HCT116 (cell line): ENCODE results near the gene ZNFX1. TPM values are rescaled to one million over a fixed set of nuclear protein-coding genes. Genes with fewer than 3 reads are reported as not detected.

Experiments
- ATAC-seq: fragments of 200-7000 bp; cut with Tn5 transposase; 2 replicates; pipeline ENCODE4 v1.9.1; 2020; ENCODE audit warnings: mild to moderate bottlenecking, moderate library complexity
- BruUV-seq: library from RNA; stranded (reverse); fragments of 400-500 nt; replicated peaks from 2 replicates; lab custom pipeline; 2021; lab: Mats Ljungman, UMichigan
- CTCF ChIA-PET: fragments of 300-600 bp; sonication (Branson Sonifier 250); formaldehyde crosslinking; loops from one replicate; lab custom pipeline; 2021; ENCODE audit warnings: antibody characterized with exemption; lab: Charles Lee
- POLR2A ChIA-PET: fragments of 300-600, 350-600 bp; sonication (Branson Sonifier 250); formaldehyde crosslinking; loops from one replicate; lab custom pipeline; 2021; ENCODE audit warnings: antibody characterized with exemption; lab: Charles Lee
- RAD21 ChIA-PET, 2 experiments: fragments of 300-600 bp; sonication (Branson Sonifier 250); formaldehyde crosslinking; loops; one replicate each; lab custom pipeline; 2023; ENCODE audit warnings: low total read pairs in 2 of 2; ENCODE audit not compliant: uncharacterized antibody in 2 of 2, unreplicated experiment in 2 of 2, low non-redundant PET in 1 of 2; lab: Charles Lee
- DNase-seq: peaks from one replicate; pipeline ENCODE4 v3.0.0-alpha.2; 2010; ENCODE audit warnings: low read depth, low spot score
- H2AFZ ChIP-seq: fragments of 200-600 bp; shearing (Covaris generic), sonication (generic); 2 replicates; pipeline ENCODE4 v1.6.1; 2017; ENCODE audit warnings: low read depth, mixed run types, mixed read lengths, antibody characterized with exemption, low read length; ENCODE audit not compliant: poor library complexity, severe bottlenecking
- H3K27ac ChIP-seq: 2 replicates; pipeline ENCODE4 v1.5.1; 2012; ENCODE audit warnings: low read depth, low read length
- H3K27me3 ChIP-seq: fragments of 200-600 bp; sonication (generic); 2 replicates; pipeline ENCODE4 v1.6.1; 2016; ENCODE audit warnings: mixed run types, low read length, mixed read lengths; ENCODE audit not compliant: insufficient read depth
- H3K36me3 ChIP-seq, 2 experiments: fragments of 200-500 bp in 1 of 2; fragments of 200-600 bp in 1 of 2; sonication (Bioruptor generic) in 1 of 2; sonication (generic) in 1 of 2; 2 replicates each; pipeline versions ENCODE4 v1.5.1 to v1.6.1; 2014 to 2016; ENCODE audit warnings: low read length in 2 of 2, inconsistent platforms in 1 of 2, mixed read lengths in 1 of 2, mixed run types in 1 of 2; ENCODE audit not compliant: insufficient read depth in 2 of 2, control insufficient read depth in 1 of 2
- H3K4me1 ChIP-seq, 2 experiments: fragments of 200-600 bp in 1 of 2; sonication (generic) in 1 of 2; 2 replicates each; pipeline versions ENCODE4 v1.5.1 to v1.6.1; 2012 to 2017; ENCODE audit warnings: low read length in 2 of 2, inconsistent platforms in 1 of 2, mild to moderate bottlenecking in 1 of 2, mixed read lengths in 1 of 2, mixed run types in 1 of 2, moderate library complexity in 1 of 2; ENCODE audit not compliant: insufficient read depth in 2 of 2, control insufficient read depth in 1 of 2
- H3K4me2 ChIP-seq: fragments of 200-600 bp; sonication (generic); 2 replicates; pipeline ENCODE4 v1.6.1; 2017; ENCODE audit warnings: mixed run types, low read length, mixed read lengths
- H3K4me3 ChIP-seq, 2 experiments: fragments of 200-600 bp in 1 of 2; sonication (generic) in 1 of 2; replicated peaks in 1 of 2; 2 replicates each; pipeline ENCODE4 v1.5.1; 2011 to 2016; ENCODE audit warnings: low read length in 2 of 2, control low read depth in 1 of 2, low read depth in 1 of 2, mild to moderate bottlenecking in 1 of 2, mixed read lengths in 1 of 2, mixed run types in 1 of 2
- H3K79me2 ChIP-seq: fragments of 200-600 bp; sonication (generic); 2 replicates; pipeline ENCODE4 v1.6.1; 2017; ENCODE audit warnings: mild to moderate bottlenecking, mixed run types, low read length, moderate library complexity, mixed read lengths; ENCODE audit not compliant: insufficient read depth
- H3K9ac ChIP-seq: fragments of 200-600 bp; sonication (generic); 2 replicates; pipeline ENCODE4 v1.6.1; 2016; ENCODE audit warnings: low read length, mixed read lengths
- H3K9me2 ChIP-seq: fragments of 200-600 bp; sonication (generic), shearing (Covaris generic); 2 replicates; pipeline ENCODE4 v1.6.1; 2017; ENCODE audit warnings: mixed run types, mild to moderate bottlenecking, moderate library complexity; ENCODE audit not compliant: insufficient read depth
- H3K9me3 ChIP-seq, 2 experiments: fragments of 200-500 bp in 1 of 2; fragments of 200-600 bp in 1 of 2; sonication (Bioruptor generic) in 1 of 2; sonication (generic) in 1 of 2; 2 replicates each; pipeline ENCODE4 v1.6.1; 2014 to 2017; ENCODE audit warnings: low read length in 2 of 2, mixed read lengths in 2 of 2, inconsistent platforms in 1 of 2, low read depth in 1 of 2, mild to moderate bottlenecking in 1 of 2, mixed run types in 1 of 2, moderate library complexity in 1 of 2; ENCODE audit not compliant: control insufficient read depth in 1 of 2, insufficient read depth in 1 of 2
- H4K20me1 ChIP-seq: fragments of 200-600 bp; sonication (generic), shearing (Covaris generic); 2 replicates; pipeline ENCODE4 v1.6.1; 2017; ENCODE audit warnings: mixed run types, mild to moderate bottlenecking, moderate library complexity; ENCODE audit not compliant: insufficient read depth
- CEBPB ChIP-seq: IDR thresholded peaks from 2 replicates; pipeline ENCODE4 v1.6.1; 2012; ENCODE audit warnings: low read depth
- CTCF ChIP-seq, 3 experiments: fragments of 200-600 bp in 1 of 3; sonication (generic) in 1 of 3; IDR thresholded peaks in 2 of 3; conservative IDR thresholded peaks in 1 of 3; 2 replicates each; pipeline ENCODE4 v1.5.1; 2012 to 2017; ENCODE audit warnings: low read depth in 2 of 3, low read length in 2 of 3, antibody characterized with exemption in 1 of 3, borderline replicate concordance in 1 of 3, control low read depth in 1 of 3, mild to moderate bottlenecking in 1 of 3, mixed read lengths in 1 of 3, mixed run types in 1 of 3, moderate library complexity in 1 of 3; ENCODE audit not compliant: insufficient read depth in 1 of 3
- EGR1 ChIP-seq: IDR thresholded peaks from 2 replicates; pipeline ENCODE4 v1.6.1; 2012; ENCODE audit warnings: low read depth
- ELF1 ChIP-seq: IDR thresholded peaks from 2 replicates; pipeline ENCODE4 v1.6.1; 2012; ENCODE audit warnings: low read depth, borderline replicate concordance
- EZH2 ChIP-seq: fragments of 200-600 bp; sonication (generic); IDR thresholded peaks from 2 replicates; pipeline ENCODE4 v1.6.1; 2017; ENCODE audit warnings: antibody characterized with exemption, mixed run types
- EZH2phosphoT487 ChIP-seq: fragments of 200-600 bp; IDR thresholded peaks from 2 replicates; pipeline ENCODE4 v1.6.1; 2018; ENCODE audit warnings: antibody characterized with exemption, borderline replicate concordance
- FOSL1 ChIP-seq: IDR thresholded peaks from 2 replicates; pipeline ENCODE4 v1.6.1; 2012; ENCODE audit warnings: low read depth
- MAX ChIP-seq: IDR thresholded peaks from 2 replicates; pipeline ENCODE4 v1.6.1; 2012
- POLR2A ChIP-seq: IDR thresholded peaks from 2 replicates; pipeline ENCODE4 v1.7.0; 2011; ENCODE audit warnings: borderline replicate concordance; ENCODE audit not compliant: insufficient read depth, insufficient read length; ENCODE audit errors: extremely low read depth
- RAD21 ChIP-seq: IDR thresholded peaks from 2 replicates; pipeline ENCODE4 v1.6.1; 2012; ENCODE audit warnings: low read depth, mild to moderate bottlenecking
- SIN3A ChIP-seq: IDR thresholded peaks from 2 replicates; pipeline ENCODE4 v1.6.1; 2012; ENCODE audit warnings: low read depth
- SRF ChIP-seq: IDR thresholded peaks from 2 replicates; pipeline ENCODE4 v1.6.1; 2012; ENCODE audit warnings: low read depth
- YY1 ChIP-seq: IDR thresholded peaks from 2 replicates; pipeline ENCODE4 v1.6.1; 2011; ENCODE audit warnings: low read length, low read depth, moderate library complexity, mild to moderate bottlenecking; ENCODE audit not compliant: insufficient replicate concordance; ENCODE audit errors: extremely low read depth
- ZFX ChIP-seq: fragments of 450-650 bp; IDR thresholded peaks from 2 replicates; pipeline ENCODE4 v1.6.1; 2017
- ZNF274 ChIP-seq: fragments of 200-500 bp; sonication (Bioruptor generic); IDR thresholded peaks from 2 replicates; pipeline ENCODE4 v1.6.1; 2014; ENCODE audit warnings: mild to moderate bottlenecking, low read depth, low read length, inconsistent platforms
- intact Hi-C: fragments of 100-400 bp; cut with micrococcal nuclease; formaldehyde crosslinking; loops from 2 replicates; pipeline ENCODE4 v1.10.0; 2022
- total RNA-seq: library from RNA; stranded (reverse); gene quantifications from one replicate; pipeline ENCODE4 v1.2.1, GENCODE V29; 2021; ENCODE audit not compliant: unreplicated experiment
- TF ChIP-seq, protein P1 (sequence below): IDR thresholded peaks from 2 replicates; pipeline ENCODE4 v1.6.1; 2011; ENCODE audit warnings: mild to moderate bottlenecking, low read length, moderate library complexity; ENCODE audit not compliant: insufficient replicate concordance; ENCODE audit errors: extremely low read depth

The ZNFX1 gene
- total RNA-seq, 1 experiment from 2014 or later: 24.1 TPM

DNA sequence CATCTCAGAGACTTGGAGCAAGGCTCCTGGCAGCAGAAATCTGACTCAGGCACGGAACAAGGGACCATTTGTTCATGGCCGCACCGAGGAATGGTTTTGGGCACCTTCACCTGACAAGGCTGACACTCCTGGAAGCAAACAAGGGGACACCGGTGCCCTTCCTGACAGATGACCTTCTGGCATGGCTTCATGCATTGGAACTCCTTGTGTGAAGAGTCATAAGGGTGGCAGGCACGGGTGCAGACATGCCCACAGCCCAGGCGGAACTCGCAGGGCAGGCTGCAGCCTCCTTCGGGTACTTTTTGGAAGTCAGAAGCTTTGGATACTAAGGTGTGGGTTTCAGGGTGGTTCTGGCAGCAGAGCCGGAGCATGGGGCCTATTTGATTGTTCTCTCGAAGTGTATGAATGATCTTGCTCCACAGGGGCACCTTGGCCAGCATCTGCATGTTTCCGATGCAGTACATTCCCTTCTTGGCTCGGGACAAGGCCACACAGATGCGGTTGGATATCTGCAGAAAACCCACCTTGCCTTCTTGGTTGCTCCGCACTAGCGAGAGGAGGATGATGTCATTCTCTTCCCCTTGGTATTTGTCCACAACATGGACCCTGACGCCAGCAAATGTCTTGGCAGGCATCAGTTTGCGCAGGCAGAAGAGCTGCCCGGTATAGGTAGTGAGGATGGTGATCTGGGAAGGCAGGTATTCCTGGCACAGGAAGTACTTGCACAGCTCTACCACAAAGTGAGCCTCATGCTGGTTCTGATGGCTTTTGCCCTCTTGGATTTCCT, 28.8 kb downstream of the ZNFX1 start (continued):
- TF ChIP-seq, protein P1, sequence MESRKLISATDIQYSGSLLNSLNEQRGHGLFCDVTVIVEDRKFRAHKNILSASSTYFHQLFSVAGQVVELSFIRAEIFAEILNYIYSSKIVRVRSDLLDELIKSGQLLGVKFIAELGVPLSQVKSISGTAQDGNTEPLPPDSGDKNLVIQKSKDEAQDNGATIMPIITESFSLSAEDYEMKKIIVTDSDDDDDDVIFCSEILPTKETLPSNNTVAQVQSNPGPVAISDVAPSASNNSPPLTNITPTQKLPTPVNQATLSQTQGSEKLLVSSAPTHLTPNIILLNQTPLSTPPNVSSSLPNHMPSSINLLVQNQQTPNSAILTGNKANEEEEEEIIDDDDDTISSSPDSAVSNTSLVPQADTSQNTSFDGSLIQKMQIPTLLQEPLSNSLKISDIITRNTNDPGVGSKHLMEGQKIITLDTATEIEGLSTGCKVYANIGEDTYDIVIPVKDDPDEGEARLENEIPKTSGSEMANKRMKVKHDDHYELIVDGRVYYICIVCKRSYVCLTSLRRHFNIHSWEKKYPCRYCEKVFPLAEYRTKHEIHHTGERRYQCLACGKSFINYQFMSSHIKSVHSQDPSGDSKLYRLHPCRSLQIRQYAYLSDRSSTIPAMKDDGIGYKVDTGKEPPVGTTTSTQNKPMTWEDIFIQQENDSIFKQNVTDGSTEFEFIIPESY: no peak
- TF ChIP-seq EZH2phosphoT487 (no peak), MAX (no peak), ZFX (no peak)

- no peak overlapping the region for H3K27ac ChIP-seq
- peaks cover 49 to 63% of the 10 kb centered on the region in 2 experiments; a peak in 3 of 4 replicates for H3K36me3 ChIP-seq
- H3K4me2 ChIP-seq: no peak overlapping the region
Measured at GRCh38 chr20:49248301-49248700, 29.6 kb downstream of the ZNFX1 start.

More at GRCh38 chr20:49248301-49248700, 29.6 kb downstream of the ZNFX1 start:
- Histone ChIP-seq H3K9me2 (no peaks in the 10 kb centered on the region), H3K9ac (no peak overlapping the region), H3K9me3 (no peaks in the 10 kb centered on the region), H3K4me1 (no peaks in the 10 kb centered on the region), H2AFZ (no peak overlapping the region), H4K20me1 (no peaks in the 10 kb centered on the region), H3K79me2 (no peaks in the 10 kb centered on the region), H3K27me3 (no peaks in the 10 kb centered on the region), H3K4me3 (no peak overlapping the region)
- RAD21 ChIA-PET: interaction anchor here in 1 of 2 experiments (1.3 kb wide), 1 partner anchor 72 kb away, joined by 3 read pairs; no protein-coding TSS in a partner anchor
- BruUV-seq: no TSS peak
- intact Hi-C loops: loop anchor here (5.0 kb wide), 1 partner anchor 284 kb away; no protein-coding TSS in a partner anchor
- POLR2A ChIA-PET: no interaction called here
- DNase-seq (no peak), ATAC-seq (no peak)
- no peak for TF ChIP-seq EGR1
- no peak for TF ChIP-seq FOSL1
- no peak for TF ChIP-seq CEBPB
- no peak for TF ChIP-seq ZNF274
- no peak for TF ChIP-seq SRF
- no peak for TF ChIP-seq EZH2phosphoT487
- no peak for TF ChIP-seq POLR2A
- TF ChIP-seq YY1: no peak
- TF ChIP-seq SIN3A: no peak
- TF ChIP-seq MAX: no peak
- TF ChIP-seq RAD21: no peak
- TF ChIP-seq ELF1: no peak
- TF ChIP-seq CTCF (IDR thresholded peaks at IDR 0.05 in 2 of 3, conservative IDR thresholded peaks at IDR 0.05 in 1 of 3; ENCODE audit: borderline replicate concordance in 1 of 3, insufficient read depth in 1 of 3, low read depth in 2 of 3, low read length in 2 of 3): no peak
- TF ChIP-seq, protein P1: no peak
- TF ChIP-seq EZH2: no peak
- CTCF ChIA-PET: no interaction called here
